Activated CD4-positive, alpha-beta T cell treated with anti-CD3 and anti-CD28 coated beads for 36 hours (primary cell): ENCODE measurements around the gene STAMBPL1. TPM values are rescaled to one million over a fixed set of nuclear protein-coding genes. Genes with fewer than 3 reads are reported as not detected.
"Not testable (repeated sequence)": the region's sequence is repeated elsewhere in the genome, so short reads cannot be mapped to it uniquely, and the experiment has no call there.

Experiments
- ATAC-seq: fragments of 200-7000 bp; cut with Tn5 transposase; one replicate; pipeline ENCODE4 v1.10.0; 2021; ENCODE audit warnings: mild to moderate bottlenecking, moderate library complexity
- CTCF ChIA-PET: fragments of 350-600 bp; sonication (Branson Sonifier 250); formaldehyde crosslinking; loops from one replicate; lab custom pipeline; 2021; ENCODE audit warnings: antibody characterized with exemption; lab: Charles Lee
- POLR2A ChIA-PET: fragments of 350-600 bp; sonication (Branson Sonifier 250); formaldehyde crosslinking; loops from one replicate; lab custom pipeline; 2021; ENCODE audit warnings: antibody characterized with exemption, inconsistent platforms; lab: Charles Lee
- DNase-seq: peaks from one replicate; pipeline ENCODE4 v3.0.0-alpha.2; 2020
- H3K27ac Mint-ChIP-seq: one replicate; pipeline ENCODE4 v1.8.0; 2021; ENCODE audit warnings: mixed read lengths
- H3K27me3 Mint-ChIP-seq: one replicate; pipeline ENCODE4 v1.8.0; 2021; ENCODE audit warnings: mixed read lengths
- H3K36me3 Mint-ChIP-seq: one replicate; pipeline ENCODE4 v1.8.0; 2021; ENCODE audit warnings: low read depth, mixed read lengths
- H3K4me1 Mint-ChIP-seq: one replicate; pipeline ENCODE4 v1.8.0; 2021; ENCODE audit warnings: mixed read lengths
- H3K4me3 Mint-ChIP-seq: one replicate; pipeline ENCODE4 v1.8.0; 2021; ENCODE audit warnings: mild to moderate bottlenecking, moderate library complexity, mixed read lengths
- H3K9me3 Mint-ChIP-seq: one replicate; pipeline ENCODE4 v1.8.0; 2021; ENCODE audit warnings: low read depth, mixed read lengths
- intact Hi-C, 2 experiments: fragments of 100-400 bp; cut with DNase I in 1 of 2; cut with micrococcal nuclease in 1 of 2; formaldehyde crosslinking; loops; one replicate each; pipeline versions ENCODE4 v1.14.2 to v1.15.1; 2022 to 2024; cut with DNase I, micrococcal nuclease
- total RNA-seq, 2 experiments: library from RNA; stranded (reverse); gene quantifications; one replicate each; pipeline ENCODE4 v1.2.3, GENCODE V29; 2021

Gene STAMBPL1
- total RNA-seq, 2 experiments from 2014 or later = 36.6 to 40.2 TPM

GRCh38 chr10:88877298-88877697 lies 2.7 kb upstream of the STAMBPL1 start:
- DNase-seq (no peak), ATAC-seq (no peak)
- H3K4me3 Mint-ChIP-seq = no peak overlapping the region
- intact Hi-C loops = no loop called here
- peaks cover 10% of the 10 kb centered on the region for H3K36me3 Mint-ChIP-seq
- H3K27ac Mint-ChIP-seq = no peak overlapping the region
- ChIA-PET POLR2A (no interaction called here), CTCF (interaction anchor here (1.3 to 3.4 kb wide), 7 partner anchors 9 to 56 kb away, joined by 3 to 20 read pairs (median 5); partner anchors contain the start of gene ANKRD22)
- H3K4me1 Mint-ChIP-seq = peaks cover 34% of the 10 kb centered on the region
- H3K27me3 Mint-ChIP-seq = no peaks in the 10 kb centered on the region
- H3K9me3 Mint-ChIP-seq = no peaks in the 10 kb centered on the region

- peak overlapping the region; percentile 97 for H3K4me3 Mint-ChIP-seq
- ATAC-seq (peak; percentile 81), DNase-seq (peak; percentile 87)
- peaks cover 65% of the 10 kb centered on the region for H3K4me1 Mint-ChIP-seq
- ChIA-PET POLR2A (interaction anchor here (0.5 to 1.3 kb wide), 4 partner anchors 19 to 1855 kb away, joined by 3 to 7 read pairs (median 4); no protein-coding TSS in a partner anchor), CTCF (interaction anchor here (0.6 to 4.5 kb wide), 8 partner anchors 12 to 54 kb away, joined by 3 to 32 read pairs (median 4); no protein-coding TSS in a partner anchor)
- H3K27ac Mint-ChIP-seq = peak overlapping the region; percentile 98
- no peaks in the 10 kb centered on the region for H3K27me3 Mint-ChIP-seq
- no peaks in the 10 kb centered on the region for H3K9me3 Mint-ChIP-seq
- intact Hi-C loops = loop anchor here (1.0 to 10.0 kb wide), 12 partner anchors 17 to 1063 kb away; partner anchors contain the start of genes FAS (in 2 of the 2), ATAD1 (in 1 of the 2) and IFIT5 (in 1 of the 2)
- peaks cover 24% of the 10 kb centered on the region for H3K36me3 Mint-ChIP-seq
Observed at GRCh38 chr10:88880282-88881076, 434 bp downstream of the STAMBPL1 start.

GRCh38 chr10:88881320-88881719 lies 1.3 kb downstream of the STAMBPL1 start:
- Mint-ChIP-seq H3K4me1 (peaks cover 73% of the 10 kb centered on the region), H3K27ac (peak overlapping the region; percentile 98), H3K4me3 (peak overlapping the region; percentile 97), H3K36me3 (peaks cover 24% of the 10 kb centered on the region), H3K27me3 (no peaks in the 10 kb centered on the region), H3K9me3 (no peaks in the 10 kb centered on the region)
- ChIA-PET POLR2A (interaction anchor here (0.6 to 0.9 kb wide), 2 partner anchors 109 to 451 kb away, joined by 3 to 4 read pairs; no protein-coding TSS in a partner anchor), CTCF (interaction anchor here (0.6 to 4.5 kb wide), 9 partner anchors 11 to 86 kb away, joined by 3 to 32 read pairs (median 4); no protein-coding TSS in a partner anchor)
- DNase-seq (no peak), ATAC-seq (no peak)
- intact Hi-C loops = loop anchor here (2.0 to 10.0 kb wide), 5 partner anchors 33 to 1064 kb away; partner anchors contain the start of genes ATAD1 (in 1 of the 2), FAS (in 1 of the 2) and IFIT5 (in 1 of the 2)

GRCh38 chr10:88881922-88882645 lies 2.0 kb downstream of the STAMBPL1 start:
- Mint-ChIP-seq H3K4me1 (peaks cover 77% of the 10 kb centered on the region), H3K4me3 (peak overlapping the region; percentile 97), H3K27ac (peak overlapping the region; percentile 98), H3K36me3 (peaks cover 24% of the 10 kb centered on the region), H3K9me3 (no peaks in the 10 kb centered on the region), H3K27me3 (no peaks in the 10 kb centered on the region)
- ChIA-PET POLR2A (interaction anchor here (0.6 to 1.1 kb wide), 3 partner anchors 46 to 450 kb away, joined by 3 to 4 read pairs (median 3); no protein-coding TSS in a partner anchor), CTCF (interaction anchor here (0.8 to 4.6 kb wide), 10 partner anchors 10 to 85 kb away, joined by 3 to 32 read pairs (median 4); no protein-coding TSS in a partner anchor)
- intact Hi-C loops = loop anchor here (2.0 to 10.0 kb wide), 5 partner anchors 33 to 1065 kb away; partner anchors contain the start of genes ATAD1 (in 1 of the 2), FAS (in 1 of the 2) and IFIT5 (in 1 of the 2)
- no peak for ATAC-seq
- DNase-seq = no peak

GRCh38 chr10:88882646-88883447 lies 2.8 kb downstream of the STAMBPL1 start:
- ChIA-PET CTCF (interaction anchor here (0.6 to 4.6 kb wide), 6 partner anchors 12 to 51 kb away, joined by 3 to 32 read pairs (median 6); no protein-coding TSS in a partner anchor), POLR2A (interaction anchor here (1.1 kb wide), 1 partner anchor 46 kb away, joined by 3 read pairs; no protein-coding TSS in a partner anchor)
- Mint-ChIP-seq H3K4me3 (peak overlapping the region; percentile 97), H3K36me3 (peaks cover 24% of the 10 kb centered on the region), H3K27ac (peak overlapping the region; percentile 98), H3K4me1 (peaks cover 78% of the 10 kb centered on the region)
- not testable (repeated sequence) for DNase-seq, H3K27me3 Mint-ChIP-seq, H3K9me3 Mint-ChIP-seq, ATAC-seq
- intact Hi-C loops = loop anchor here (1.0 to 10.0 kb wide), 4 partner anchors 14 to 1066 kb away; partner anchors contain the start of genes ATAD1 (in 1 of the 2), FAS (in 1 of the 2) and IFIT5 (in 1 of the 2)

- ChIA-PET CTCF (interaction anchor here (0.6 to 4.6 kb wide), 4 partner anchors 11 to 48 kb away, joined by 3 to 18 read pairs (median 9); no protein-coding TSS in a partner anchor), POLR2A (no interaction called here)
- no peaks in the 10 kb centered on the region for H3K9me3 Mint-ChIP-seq
- peaks cover 26% of the 10 kb centered on the region for H3K36me3 Mint-ChIP-seq
- peaks cover 78% of the 10 kb centered on the region for H3K4me1 Mint-ChIP-seq
- no peaks in the 10 kb centered on the region for H3K27me3 Mint-ChIP-seq
- intact Hi-C loops = loop anchor here (1.0 to 10.0 kb wide), 4 partner anchors 14 to 1066 kb away; partner anchors contain the start of genes ATAD1 (in 1 of the 2), FAS (in 1 of the 2) and IFIT5 (in 1 of the 2)
- no peak overlapping the region for H3K27ac Mint-ChIP-seq
- DNase-seq (no peak), ATAC-seq (no peak)
- peak overlapping the region; percentile 97 for H3K4me3 Mint-ChIP-seq
Observed at GRCh38 chr10:88883448-88883809, 3.4 kb downstream of the STAMBPL1 start.

GRCh38 chr10:88886557-88886956 lies 6.5 kb downstream of the STAMBPL1 start:
- no peaks in the 10 kb centered on the region for H3K9me3 Mint-ChIP-seq
- peaks cover 86% of the 10 kb centered on the region for H3K4me1 Mint-ChIP-seq
- ChIA-PET CTCF (interaction anchor here (1.1 to 6.8 kb wide), 8 partner anchors 8 to 54 kb away, joined by 3 to 43 read pairs (median 5); no protein-coding TSS in a partner anchor), POLR2A (no interaction called here)
- H3K4me3 Mint-ChIP-seq = no peak overlapping the region
- ATAC-seq (peak; percentile 93), DNase-seq (peak; percentile 49)
- intact Hi-C loops = loop anchor here (2.0 to 10.0 kb wide), 2 partner anchors 22 to 528 kb away; partner anchors contain the start of gene IFIT5 (in 1 of the 2)
- no peaks in the 10 kb centered on the region for H3K27me3 Mint-ChIP-seq
- peaks cover 20% of the 10 kb centered on the region for H3K36me3 Mint-ChIP-seq
- no peak overlapping the region for H3K27ac Mint-ChIP-seq

GRCh38 chr10:88888810-88889445 lies 8.9 kb downstream of the STAMBPL1 start:
- ATAC-seq (no peak), DNase-seq (no peak)
- ChIA-PET CTCF (interaction anchor here (0.6 to 6.8 kb wide), 6 partner anchors 12 to 802 kb away, joined by 3 to 43 read pairs (median 4); no protein-coding TSS in a partner anchor), POLR2A (no interaction called here)
- Mint-ChIP-seq H3K27me3 (no peaks in the 10 kb centered on the region), H3K4me3 (no peak overlapping the region), H3K4me1 (peaks cover 70% of the 10 kb centered on the region), H3K27ac (no peak overlapping the region), H3K36me3 (peaks cover 10% of the 10 kb centered on the region), H3K9me3 (no peaks in the 10 kb centered on the region)
- intact Hi-C loops = loop anchor here in 1 of 2 experiments (10.0 kb wide), 1 partner anchor 526 kb away; the partner anchor contains the start of gene IFIT5

- ChIA-PET CTCF (interaction anchor here (1.0 to 6.8 kb wide), 3 partner anchors 11 to 43 kb away, joined by 3 to 43 read pairs (median 4); no protein-coding TSS in a partner anchor), POLR2A (no interaction called here)
- Mint-ChIP-seq H3K36me3 (peaks cover 13% of the 10 kb centered on the region), H3K4me1 (peaks cover 66% of the 10 kb centered on the region), H3K4me3 (no peak overlapping the region), H3K9me3 (no peaks in the 10 kb centered on the region), H3K27me3 (no peaks in the 10 kb centered on the region), H3K27ac (no peak overlapping the region)
- intact Hi-C loops = loop anchor here in 1 of 2 experiments (10.0 kb wide), 1 partner anchor 525 kb away; the partner anchor contains the start of gene IFIT5
- ATAC-seq = no peak
- DNase-seq = no peak
Observed at GRCh38 chr10:88889559-88890337, 9.7 kb downstream of the STAMBPL1 start.
